ENCODE results near the gene MCOLN2. TPM values are rescaled to one million over a fixed set of nuclear protein-coding genes. Genes with fewer than 3 reads are reported as not detected.

MCOLN2 gene
- total and polyA plus RNA-seq, 2 of the 13 experiments (the other 11 are each of a cell fraction or from before 2014, with no cell fraction given): not detected

DNA sequence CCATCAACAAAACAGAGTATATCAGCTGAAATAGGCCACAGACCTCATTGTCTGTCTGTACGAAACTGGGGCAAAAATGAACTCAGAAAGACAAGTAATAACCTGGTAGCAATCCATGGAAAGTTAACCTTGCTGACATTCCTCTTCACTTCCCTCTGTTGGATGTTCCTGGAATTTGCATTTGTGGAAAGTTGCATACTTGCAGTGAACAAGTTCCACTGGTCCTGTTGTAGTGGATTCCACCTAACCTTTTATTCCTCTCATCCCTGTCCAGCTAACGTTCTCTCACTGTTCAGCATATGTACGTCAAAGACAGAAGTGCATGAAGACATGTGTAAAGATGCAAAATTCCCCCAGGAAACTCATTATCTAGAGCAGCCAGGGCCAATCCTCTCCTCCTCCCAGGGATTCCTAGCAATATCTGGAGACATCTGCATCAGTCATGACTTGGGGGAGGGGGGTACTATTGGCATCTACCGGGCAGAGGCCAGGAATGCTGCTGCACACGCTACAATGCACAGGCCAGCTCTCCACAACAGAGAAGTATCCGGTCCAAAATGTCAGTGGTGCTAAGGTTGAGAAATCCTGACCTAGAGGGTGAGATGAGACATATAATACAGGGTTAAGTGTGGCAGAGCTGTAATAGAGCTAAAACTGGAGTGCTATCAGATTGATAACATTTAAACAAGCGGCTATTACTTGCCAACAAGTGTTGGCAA lies 112.1 kb downstream of the MCOLN2 start (continued):
- no peak for TF ChIP-seq ZNF605 (CRISPR knock-in tag; IDR thresholded peaks at IDR 0.05)
- no peak for TF ChIP-seq ZBTB21 (CRISPR knock-in tag; IDR thresholded peaks at IDR 0.05)
- TF ChIP-seq, protein P1, sequence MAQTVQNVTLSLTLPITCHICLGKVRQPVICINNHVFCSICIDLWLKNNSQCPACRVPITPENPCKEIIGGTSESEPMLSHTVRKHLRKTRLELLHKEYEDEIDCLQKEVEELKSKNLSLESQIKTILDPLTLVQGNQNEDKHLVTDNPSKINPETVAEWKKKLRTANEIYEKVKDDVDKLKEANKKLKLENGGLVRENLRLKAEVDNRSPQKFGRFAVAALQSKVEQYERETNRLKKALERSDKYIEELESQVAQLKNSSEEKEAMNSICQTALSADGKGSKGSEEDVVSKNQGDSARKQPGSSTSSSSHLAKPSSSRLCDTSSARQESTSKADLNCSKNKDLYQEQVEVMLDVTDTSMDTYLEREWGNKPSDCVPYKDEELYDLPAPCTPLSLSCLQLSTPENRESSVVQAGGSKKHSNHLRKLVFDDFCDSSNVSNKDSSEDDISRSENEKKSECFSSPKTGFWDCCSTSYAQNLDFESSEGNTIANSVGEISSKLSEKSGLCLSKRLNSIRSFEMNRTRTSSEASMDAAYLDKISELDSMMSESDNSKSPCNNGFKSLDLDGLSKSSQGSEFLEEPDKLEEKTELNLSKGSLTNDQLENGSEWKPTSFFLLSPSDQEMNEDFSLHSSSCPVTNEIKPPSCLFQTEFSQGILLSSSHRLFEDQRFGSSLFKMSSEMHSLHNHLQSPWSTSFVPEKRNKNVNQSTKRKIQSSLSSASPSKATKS (CRISPR knock-in tag; IDR thresholded peaks at IDR 0.05): no peak
- TF ChIP-seq ZNF496 (CRISPR knock-in tag; IDR thresholded peaks at IDR 0.05; ENCODE audit: insufficient replicate concordance): no peak
- TF ChIP-seq FOXA1 (IDR thresholded peaks at IDR 0.05): no peak
- no peak for TF ChIP-seq FOXA1 (CRISPR knock-in tag; IDR thresholded peaks at IDR 0.05)
- no peak for TF ChIP-seq KLF16 (CRISPR knock-in tag; IDR thresholded peaks at IDR 0.05)
- TF ChIP-seq EP300 (IDR thresholded peaks at IDR 0.05; ENCODE audit: low read depth in 2 of 2, low read length in 2 of 2): no peak
- no peak for TF ChIP-seq EP300 (CRISPR knock-in tag; IDR thresholded peaks at IDR 0.05; ENCODE audit: borderline replicate concordance)
- TF ChIP-seq NR2F6 (IDR thresholded peaks at IDR 0.05): no peak
- TF ChIP-seq NR2F6 (CRISPR knock-in tag; IDR thresholded peaks at IDR 0.05): no peak
- TF ChIP-seq YEATS4 (CRISPR knock-in tag; IDR thresholded peaks at IDR 0.05; ENCODE audit: borderline replicate concordance): no peak
- TF ChIP-seq, protein P2, sequence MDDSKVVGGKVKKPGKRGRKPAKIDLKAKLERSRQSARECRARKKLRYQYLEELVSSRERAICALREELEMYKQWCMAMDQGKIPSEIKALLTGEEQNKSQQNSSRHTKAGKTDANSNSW (CRISPR knock-in tag; IDR thresholded peaks at IDR 0.05; ENCODE audit: borderline replicate concordance): no peak

All from HepG2 (cell line).